Osteocyte (in vitro differentiated cells): ENCODE results near the gene OCSTAMP. TPM values are rescaled to one million over a fixed set of nuclear protein-coding genes. Genes with fewer than 3 reads are reported as not detected.

Experiments
- DNase-seq: peaks from one replicate; pipeline ENCODE4 v3.0.0; 2021; ENCODE audit warnings: mixed read lengths; ENCODE audit not compliant: unreplicated experiment; ENCODE audit errors: extremely low spot score
- H3K27ac Mint-ChIP-seq: one replicate; pipeline ENCODE4 v1.8.0; 2021; ENCODE audit warnings: mild to moderate bottlenecking, mixed read lengths; ENCODE audit not compliant: unreplicated experiment
- H3K27me3 Mint-ChIP-seq: one replicate; pipeline ENCODE4 v1.8.0; 2021; ENCODE audit warnings: mixed read lengths; ENCODE audit not compliant: unreplicated experiment
- H3K36me3 Mint-ChIP-seq: one replicate; pipeline ENCODE4 v1.8.0; 2021; ENCODE audit warnings: mixed read lengths; ENCODE audit not compliant: unreplicated experiment
- H3K4me1 Mint-ChIP-seq: one replicate; pipeline ENCODE4 v1.8.0; 2021; ENCODE audit warnings: mixed read lengths; ENCODE audit not compliant: unreplicated experiment
- H3K4me3 Mint-ChIP-seq: one replicate; pipeline ENCODE4 v1.8.0; 2021; ENCODE audit warnings: mild to moderate bottlenecking, moderate library complexity, mixed read lengths; ENCODE audit not compliant: unreplicated experiment
- H3K9me3 Mint-ChIP-seq: one replicate; pipeline ENCODE4 v1.8.0; 2021; ENCODE audit warnings: mixed read lengths; ENCODE audit not compliant: unreplicated experiment
- total RNA-seq: library from RNA; stranded (reverse); gene quantifications from 2 replicates; pipeline ENCODE4 v1.2.1, GENCODE V29; 2021
- TF ChIP-seq, protein P1 (sequence below): fragments of 200-600 bp; sonication (generic); IDR thresholded peaks from 2 replicates; pipeline ENCODE4 v1.5.0; 2021; ENCODE audit warnings: antibody characterized with exemption, mild to moderate bottlenecking, moderate library complexity

Gene OCSTAMP
- total RNA-seq, 1 donor from 2014 or later: not detected

- Mint-ChIP-seq H3K4me3 (no peak overlapping the region), H3K4me1 (peaks cover 12% of the 10 kb centered on the region), H3K36me3 (no peaks in the 10 kb centered on the region), H3K27me3 (no peaks in the 10 kb centered on the region), H3K27ac (no peak overlapping the region), H3K9me3 (no peaks in the 10 kb centered on the region)
- TF ChIP-seq, protein P1, sequence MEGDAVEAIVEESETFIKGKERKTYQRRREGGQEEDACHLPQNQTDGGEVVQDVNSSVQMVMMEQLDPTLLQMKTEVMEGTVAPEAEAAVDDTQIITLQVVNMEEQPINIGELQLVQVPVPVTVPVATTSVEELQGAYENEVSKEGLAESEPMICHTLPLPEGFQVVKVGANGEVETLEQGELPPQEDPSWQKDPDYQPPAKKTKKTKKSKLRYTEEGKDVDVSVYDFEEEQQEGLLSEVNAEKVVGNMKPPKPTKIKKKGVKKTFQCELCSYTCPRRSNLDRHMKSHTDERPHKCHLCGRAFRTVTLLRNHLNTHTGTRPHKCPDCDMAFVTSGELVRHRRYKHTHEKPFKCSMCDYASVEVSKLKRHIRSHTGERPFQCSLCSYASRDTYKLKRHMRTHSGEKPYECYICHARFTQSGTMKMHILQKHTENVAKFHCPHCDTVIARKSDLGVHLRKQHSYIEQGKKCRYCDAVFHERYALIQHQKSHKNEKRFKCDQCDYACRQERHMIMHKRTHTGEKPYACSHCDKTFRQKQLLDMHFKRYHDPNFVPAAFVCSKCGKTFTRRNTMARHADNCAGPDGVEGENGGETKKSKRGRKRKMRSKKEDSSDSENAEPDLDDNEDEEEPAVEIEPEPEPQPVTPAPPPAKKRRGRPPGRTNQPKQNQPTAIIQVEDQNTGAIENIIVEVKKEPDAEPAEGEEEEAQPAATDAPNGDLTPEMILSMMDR: no peak
- DNase-seq: no peak
Measured at GRCh38 chr20:46557231-46557956, 6.9 kb upstream of the OCSTAMP start.

GRCh38 chr20:46555370-46555956, 5.0 kb upstream of the OCSTAMP start:
- Mint-ChIP-seq H3K36me3 (no peaks in the 10 kb centered on the region), H3K4me3 (no peak overlapping the region), H3K9me3 (no peaks in the 10 kb centered on the region), H3K4me1 (peaks cover 12% of the 10 kb centered on the region), H3K27ac (no peak overlapping the region), H3K27me3 (no peaks in the 10 kb centered on the region)
- DNase-seq: no peak
- TF ChIP-seq, protein P1: no peak

GRCh38 chr20:46554828-46555227, 4.4 kb upstream of the OCSTAMP start:
- peaks cover 12% of the 10 kb centered on the region for H3K4me1 Mint-ChIP-seq

DNA sequence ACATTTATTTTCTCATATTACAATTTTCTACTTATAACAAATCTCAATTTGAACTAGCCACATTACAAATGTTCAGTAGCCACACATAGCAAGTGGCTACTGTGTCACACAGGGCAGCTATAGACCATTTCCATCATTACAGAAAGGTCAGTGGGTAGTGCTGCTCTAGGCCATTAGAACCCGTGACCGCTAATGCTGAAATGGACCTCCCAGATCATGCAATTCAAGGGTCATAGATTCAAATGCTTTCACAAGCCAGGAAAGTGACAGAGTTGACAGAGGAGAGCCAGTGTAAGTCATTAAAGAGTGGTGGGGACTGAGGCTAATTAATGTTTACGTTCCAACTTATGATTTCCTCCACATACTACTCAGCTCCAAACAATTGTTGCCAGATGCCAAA, 3.5 kb upstream of the OCSTAMP start:
- Mint-ChIP-seq H3K36me3 (no peaks in the 10 kb centered on the region), H3K27ac (no peak overlapping the region), H3K27me3 (no peaks in the 10 kb centered on the region), H3K9me3 (no peaks in the 10 kb centered on the region), H3K4me1 (peaks cover 12% of the 10 kb centered on the region), H3K4me3 (no peak overlapping the region)
- no peak for DNase-seq
- TF ChIP-seq, protein P1: no peak

More at GRCh38 chr20:46554828-46555227, 4.4 kb upstream of the OCSTAMP start:
- Mint-ChIP-seq H3K27me3 (no peaks in the 10 kb centered on the region), H3K9me3 (no peaks in the 10 kb centered on the region), H3K4me3 (no peak overlapping the region), H3K36me3 (no peaks in the 10 kb centered on the region), H3K27ac (no peak overlapping the region)
- no peak for DNase-seq
- TF ChIP-seq, protein P1: no peak
